GM18499 (cell line): Measurements from ENCODE around the gene LRRC32.
"Not testable (repeated sequence)": the region's sequence is repeated elsewhere in the genome, so short reads cannot be mapped to it uniquely, and the experiment has no call there.

Experiments used
- ATAC-seq: cut with Tn5 transposase; IDR thresholded peaks from one replicate; pipeline ENCODE4 v1.9.1; 2021; ENCODE audit warnings: moderate number of reproducible peaks; ENCODE audit not compliant: insufficient read depth, unreplicated experiment

The LRRC32 gene

GRCh38 chr11:76619801-76620200 lies 50.7 kb downstream of the LRRC32 start:
- not testable (repeated sequence) for ATAC-seq

- ATAC-seq = no peak
Observed at GRCh38 chr11:76617553-76618265, 52.8 kb downstream of the LRRC32 start.

- no peak for ATAC-seq
Observed at GRCh38 chr11:76616676-76617552, 53.6 kb downstream of the LRRC32 start.

- no peak for ATAC-seq
Observed at GRCh38 chr11:76615950-76616349, 54.6 kb downstream of the LRRC32 start.

GRCh38 chr11:76614471-76615179 lies 55.9 kb downstream of the LRRC32 start:
- no peak for ATAC-seq

GRCh38 chr11:76613901-76614300 lies 56.6 kb downstream of the LRRC32 start:
- no peak for ATAC-seq

GRCh38 chr11:76612226-76612625 lies 58.3 kb downstream of the LRRC32 start:
- ATAC-seq = no peak

- ATAC-seq = no peak
Observed at GRCh38 chr11:76610871-76611475, 59.6 kb downstream of the LRRC32 start.

GRCh38 chr11:76610371-76610770 lies 60.2 kb downstream of the LRRC32 start:
- ATAC-seq = no peak

- ATAC-seq = no peak
Observed at GRCh38 chr11:76609736-76610370, 60.7 kb downstream of the LRRC32 start.

- ATAC-seq = not testable (repeated sequence)
Observed at GRCh38 chr11:76608879-76609460, 61.6 kb downstream of the LRRC32 start.

- not testable (repeated sequence) for ATAC-seq
Observed at GRCh38 chr11:76608228-76608627, 62.3 kb downstream of the LRRC32 start.
